Embryonic facial prominence (tissue), 1 donor: ENCODE results near the gene SLC22A23.

Experiments
- DNase-seq: peaks from one replicate; pipeline ENCODE4 v3.0.0-alpha.2; 2016; ENCODE audit errors: extremely low spot score

Gene SLC22A23

DNA sequence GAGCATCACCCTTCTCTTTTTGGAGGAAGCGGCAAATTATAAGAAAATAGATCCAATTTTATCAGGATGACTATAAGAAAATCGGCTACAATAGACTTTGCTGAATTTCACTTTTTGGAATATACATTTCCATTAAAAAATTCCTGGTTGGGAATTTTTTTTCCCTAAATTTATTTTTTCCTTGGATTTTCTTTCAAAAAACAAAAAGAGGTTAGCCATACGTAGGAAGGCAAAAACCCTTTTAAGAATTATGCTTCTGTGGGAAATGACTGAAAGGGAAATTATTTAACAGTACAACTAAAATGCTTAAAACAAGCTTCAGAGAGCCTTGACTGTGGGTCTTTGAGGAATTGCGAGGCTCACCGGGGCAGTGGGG is 86.9 kb downstream of the SLC22A23 start:
- DNase-seq: no peak

DNA sequence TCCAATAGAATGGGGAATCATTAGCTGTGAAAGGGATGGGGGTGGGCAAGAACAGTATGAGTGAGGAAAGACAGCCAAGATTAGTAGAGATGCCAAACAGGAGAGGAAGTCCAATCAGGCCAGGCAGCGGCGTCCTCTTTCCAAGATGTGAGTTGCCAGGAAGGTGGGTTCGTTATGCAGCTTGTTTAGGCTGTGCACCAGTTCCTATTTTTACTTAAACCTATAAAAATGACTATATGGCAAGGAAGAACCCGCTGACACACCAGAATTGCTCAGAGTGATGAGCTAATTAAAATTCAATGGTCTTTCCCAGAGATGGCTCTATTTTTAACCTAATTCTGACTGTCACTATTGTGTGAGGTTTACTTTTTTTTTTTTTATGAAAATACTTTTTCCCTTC is 88.2 kb downstream of the SLC22A23 start:
- DNase-seq: no peak

DNA sequence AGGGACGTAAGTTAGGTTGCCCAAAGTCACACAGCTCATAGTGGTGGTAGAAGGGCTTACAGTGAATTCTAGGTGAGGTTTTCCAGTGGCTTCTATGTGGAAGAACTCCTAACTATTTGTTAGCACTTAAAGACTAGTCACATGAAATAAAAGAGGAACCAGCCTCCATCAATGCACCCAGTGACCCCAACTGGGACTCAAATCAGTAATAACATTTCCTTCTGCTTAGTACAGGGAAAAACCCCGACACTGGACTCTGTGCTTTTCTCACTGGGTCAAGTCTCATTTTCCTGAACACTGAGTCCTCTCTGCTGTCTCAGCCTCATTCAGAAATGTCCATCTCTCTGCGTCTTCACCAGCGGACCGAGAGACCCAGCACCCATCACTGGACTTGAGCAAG is 89.2 kb downstream of the SLC22A23 start:
- no peak for DNase-seq

DNA sequence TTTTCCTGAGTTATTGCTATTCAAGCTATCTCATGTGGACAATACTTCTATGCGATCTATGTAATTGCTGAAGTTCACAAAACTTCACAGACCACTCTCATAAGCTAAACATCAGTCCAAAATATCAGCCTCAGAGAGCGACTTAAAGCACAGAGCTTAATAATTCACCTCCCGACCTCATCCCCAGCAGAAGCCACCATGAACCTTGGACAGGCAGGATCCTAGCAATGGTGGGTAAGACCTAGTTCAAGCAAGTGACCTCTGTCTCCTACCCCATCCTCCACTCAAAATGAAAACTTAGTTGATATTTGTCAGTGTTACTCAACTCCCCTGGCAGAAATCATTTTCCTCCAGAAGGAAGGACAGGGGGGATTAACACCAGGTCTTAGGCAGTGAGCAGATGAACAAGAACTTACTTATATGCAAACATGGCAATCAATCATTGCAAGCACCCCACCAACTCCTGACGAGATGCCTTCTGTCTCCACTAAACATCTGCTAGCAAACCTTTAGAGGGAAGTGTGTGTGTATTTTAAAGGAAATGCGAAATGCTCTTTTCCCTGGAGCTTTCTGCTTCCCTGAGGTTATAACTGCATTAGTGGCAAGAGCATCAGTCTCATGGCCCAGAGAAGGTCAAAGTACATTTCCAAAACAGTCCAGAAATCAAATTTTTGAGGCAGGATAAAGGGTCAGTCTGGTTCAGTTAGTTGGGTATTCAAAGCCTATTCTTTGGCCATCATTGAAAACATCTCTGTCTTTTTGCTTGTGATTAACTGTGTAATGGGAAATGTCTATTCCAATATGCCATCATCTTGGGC is 90.0 kb downstream of the SLC22A23 start:
- no peak for DNase-seq

- no peak for DNase-seq
Measured at GRCh38 chr6:3364391-3364790, 92.5 kb downstream of the SLC22A23 start.

DNA sequence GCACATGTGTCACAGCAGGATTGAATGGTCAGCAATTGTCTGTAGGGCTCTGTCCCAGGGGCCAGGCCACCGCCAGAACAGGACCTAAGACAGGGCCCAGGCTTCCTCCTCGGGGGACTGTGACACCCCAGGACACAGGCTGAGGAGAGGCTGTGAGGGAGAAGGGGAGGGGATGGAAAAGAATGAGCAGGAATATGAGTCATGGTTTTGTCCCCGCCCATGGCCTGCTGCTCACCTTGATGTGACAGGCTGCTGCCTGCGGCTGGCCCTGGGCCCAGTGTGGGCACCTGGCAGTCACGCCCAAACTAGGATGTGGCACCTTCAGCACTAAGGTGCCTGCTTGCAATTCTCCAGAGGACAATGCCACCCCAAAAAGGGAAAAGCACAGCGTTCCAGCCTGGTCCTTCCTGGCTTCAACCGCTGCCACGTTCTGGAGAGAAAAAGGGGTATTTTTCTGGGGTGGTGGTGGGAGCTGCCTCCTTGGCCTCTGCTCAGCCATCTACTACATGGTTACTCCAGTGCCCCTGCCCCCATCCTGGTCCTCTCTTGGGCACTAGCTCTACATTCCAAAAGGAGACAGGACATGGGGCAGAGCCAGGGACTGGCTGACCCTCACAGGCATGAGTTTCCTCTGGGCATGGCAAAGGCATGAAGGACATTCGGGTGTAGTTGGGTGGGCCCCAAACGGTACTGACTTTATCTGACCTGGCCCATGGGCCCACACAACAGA is 93.4 kb downstream of the SLC22A23 start:
- DNase-seq: no peak

GRCh38 chr6:3361312-3362037 is 95.4 kb downstream of the SLC22A23 start:
- no peak for DNase-seq

DNA sequence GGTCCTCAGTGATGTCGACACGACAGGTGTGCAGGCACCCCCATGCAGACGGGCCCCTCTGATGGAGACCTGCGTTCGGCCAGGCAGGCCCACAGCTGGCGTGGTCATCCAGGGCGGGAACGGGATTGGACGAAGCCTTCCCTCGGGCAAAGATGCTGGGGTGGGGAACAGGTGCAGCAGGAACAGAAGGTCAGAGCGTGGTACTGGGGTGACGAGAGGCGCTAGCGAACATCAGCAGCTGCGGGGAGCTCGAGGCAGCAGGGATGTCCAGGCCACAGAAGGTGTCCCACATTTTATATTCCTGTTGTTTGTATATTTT is 96.2 kb downstream of the SLC22A23 start:
- no peak for DNase-seq

GRCh38 chr6:3359973-3360726 is 96.7 kb downstream of the SLC22A23 start:
- DNase-seq: no peak

DNA sequence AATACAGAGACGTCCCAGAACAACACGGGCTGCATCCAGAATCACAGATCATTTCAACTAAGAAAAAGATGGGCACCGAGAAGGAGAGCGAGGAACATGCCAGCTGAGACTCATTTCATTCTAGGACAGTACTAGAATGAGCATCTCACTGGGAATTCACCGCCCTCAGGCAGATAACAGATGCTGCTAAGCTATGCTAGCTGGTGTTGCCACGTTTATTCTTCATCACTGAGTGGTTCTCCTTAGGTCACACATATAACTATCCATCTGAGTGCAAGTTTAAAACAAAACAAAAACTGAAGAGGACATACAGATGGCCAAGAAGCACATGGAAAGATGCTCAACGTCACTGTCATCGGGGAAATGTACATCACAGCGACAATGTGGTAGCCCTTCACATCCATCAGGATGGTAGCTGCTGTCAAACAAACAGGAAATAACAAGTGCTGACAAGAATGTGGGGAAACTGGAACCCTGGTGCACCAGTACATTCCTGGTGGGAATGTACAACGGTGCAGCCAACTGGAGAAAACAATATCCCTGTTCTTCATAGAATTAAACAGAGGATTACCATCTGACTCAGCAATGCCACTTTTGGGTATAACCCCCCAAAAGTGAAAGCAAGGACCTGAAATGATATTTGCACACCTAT is 97.6 kb downstream of the SLC22A23 start:
- DNase-seq: no peak

DNA sequence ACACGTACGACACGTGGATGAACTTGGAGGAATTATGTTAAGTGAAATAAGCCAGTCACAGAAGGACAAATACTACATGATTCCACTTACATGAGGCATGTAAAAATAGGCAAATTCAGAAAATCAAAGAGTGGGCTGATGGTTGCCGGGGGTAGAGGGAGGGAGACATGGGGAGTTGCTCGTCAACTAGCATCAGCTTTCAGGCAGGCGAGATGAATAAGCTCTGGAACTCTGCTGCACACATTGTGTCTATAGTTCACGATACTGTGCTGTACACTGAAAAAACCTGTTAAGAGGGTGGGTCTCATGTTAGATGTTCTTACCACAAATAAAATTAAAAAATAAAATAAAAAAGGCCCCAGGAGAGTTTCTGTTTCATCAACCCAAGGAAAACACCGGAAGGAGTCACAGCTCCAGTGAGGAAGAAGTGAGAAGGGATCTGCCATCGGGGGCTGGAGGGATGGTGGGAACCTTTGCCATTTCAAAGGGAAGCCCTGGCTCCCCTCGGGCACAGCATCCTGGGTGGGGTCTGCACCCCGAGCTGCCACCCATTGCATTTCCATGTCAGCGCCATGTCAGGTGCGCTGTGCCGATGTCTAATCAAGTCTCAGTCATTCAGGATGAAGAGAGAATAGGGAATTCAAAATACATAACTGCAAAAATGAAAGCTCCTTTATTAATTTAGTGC is 98.3 kb downstream of the SLC22A23 start:
- DNase-seq: no peak

- no peak for DNase-seq
Measured at GRCh38 chr6:3357678-3358077, 99.2 kb downstream of the SLC22A23 start.

GRCh38 chr6:3356824-3357420 is 99.9 kb downstream of the SLC22A23 start:
- no peak for DNase-seq

DNA sequence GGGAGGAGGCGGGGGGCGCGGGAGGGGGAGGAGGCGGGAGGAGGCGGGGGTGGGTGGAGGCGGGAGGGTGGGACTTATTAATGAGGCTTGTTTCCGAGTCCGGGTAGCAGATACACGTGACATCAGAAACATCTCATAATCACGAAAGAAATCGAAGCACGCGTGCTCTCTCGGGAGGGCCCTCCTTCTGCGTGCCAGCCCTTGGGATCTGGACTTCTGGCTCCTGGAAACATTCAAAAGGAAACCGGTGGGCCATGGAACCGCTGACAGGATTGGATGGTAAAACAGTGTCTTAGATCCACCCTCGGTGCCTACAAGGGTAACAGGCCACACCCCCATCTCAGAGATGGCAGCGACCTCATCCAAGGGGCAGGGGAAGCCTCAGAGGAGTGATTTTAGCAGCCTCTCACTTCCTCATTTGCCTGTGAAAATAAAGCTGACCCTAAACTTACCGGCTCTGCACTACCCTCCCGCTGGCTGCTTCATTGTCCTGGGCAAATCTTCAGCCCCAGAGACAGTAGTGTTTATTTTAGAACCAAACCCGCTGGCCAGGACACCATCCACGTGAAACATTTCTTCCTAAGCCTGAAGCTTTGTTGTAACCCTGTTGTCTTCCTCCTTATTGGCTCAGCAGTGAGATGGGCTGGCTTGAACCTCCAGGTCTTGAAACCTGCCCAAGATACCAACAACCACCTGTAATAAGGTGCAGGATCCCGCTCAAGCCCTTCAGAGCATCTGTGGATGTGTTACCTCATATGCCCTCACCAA is 100.6 kb downstream of the SLC22A23 start:
- peak; percentile 89 for DNase-seq

GRCh38 chr6:3355358-3356055 is 101.3 kb downstream of the SLC22A23 start:
- peak; percentile 47 for DNase-seq

GRCh38 chr6:3355011-3355357 is 101.9 kb downstream of the SLC22A23 start:
- DNase-seq: no peak

GRCh38 chr6:3353939-3354338 is 102.9 kb downstream of the SLC22A23 start:
- DNase-seq: no peak

DNA sequence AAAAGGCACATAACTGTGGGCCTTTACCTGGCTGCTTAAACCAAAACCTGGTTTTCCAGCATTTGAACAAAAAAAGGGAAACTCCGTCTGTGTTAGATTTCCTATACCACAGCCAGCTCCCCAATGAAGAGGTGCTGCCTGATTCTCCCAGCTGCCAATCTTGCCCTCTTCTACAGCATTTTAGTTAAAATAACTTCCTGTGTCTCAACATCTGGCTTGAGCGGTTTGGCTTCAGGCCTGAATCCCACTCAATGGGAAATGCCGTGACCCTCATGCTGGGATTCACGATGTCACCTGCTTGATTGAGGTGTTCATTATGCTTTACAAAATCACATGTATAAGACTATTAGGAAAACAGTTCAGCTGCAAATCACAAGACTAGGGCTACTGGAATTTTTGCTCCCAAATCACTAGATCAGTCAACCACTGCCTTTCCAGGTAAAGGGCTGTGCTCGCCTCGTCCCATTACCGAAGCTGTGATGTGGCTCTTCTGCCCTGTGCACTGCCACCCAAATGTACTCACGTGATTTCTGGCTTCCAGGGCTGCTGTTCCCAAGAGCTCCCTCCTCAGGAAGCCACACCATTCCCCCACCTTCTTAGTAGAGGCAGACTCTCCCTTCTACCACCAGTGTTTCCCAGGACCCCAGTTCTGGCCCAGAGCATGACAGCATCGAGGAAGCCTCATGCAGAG is 103.5 kb downstream of the SLC22A23 start:
- no peak for DNase-seq

DNA sequence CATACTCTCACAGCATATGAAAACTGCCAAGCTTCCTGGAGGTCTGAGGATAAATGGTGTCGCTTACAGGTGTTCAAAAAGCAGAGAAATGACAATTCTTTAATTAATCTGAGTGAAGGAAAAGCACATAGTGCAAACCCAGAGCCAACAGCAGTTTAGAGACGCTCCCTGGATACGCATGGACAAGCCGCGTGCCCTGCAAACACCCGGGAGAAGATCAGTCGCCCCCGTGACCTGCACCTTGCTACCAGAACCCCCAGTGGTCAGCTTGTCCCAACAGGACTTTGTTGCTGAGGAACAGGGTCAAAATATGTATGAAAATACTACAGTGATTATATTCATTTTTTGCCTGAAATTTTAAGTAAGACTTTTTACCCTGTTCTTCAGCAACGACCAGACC is 104.2 kb downstream of the SLC22A23 start:
- DNase-seq: no peak
